NCI-H2227 (cell line): ENCODE results near the gene PITX1.
A peak's percentile ranks its signal among the peaks of the same experiment; 100 is the strongest.

Experiments
- DNase-seq: peaks from one replicate; lab custom pipeline; 2025; ENCODE audit not compliant: unreplicated experiment; lab: John Stamatoyannopoulos, UW

Gene PITX1

GRCh38 chr5:135030123-135030955 is 3.7 kb downstream of the PITX1 start:
- no peak for DNase-seq

GRCh38 chr5:135029477-135030122 is 4.4 kb downstream of the PITX1 start:
- DNase-seq = no peak

GRCh38 chr5:135028791-135029476 is 5.1 kb downstream of the PITX1 start:
- DNase-seq = no peak

- no peak for DNase-seq
Measured at GRCh38 chr5:135027697-135028615, 6.1 kb downstream of the PITX1 start.

- DNase-seq = no peak
Measured at GRCh38 chr5:135027266-135027696, 6.7 kb downstream of the PITX1 start.

GRCh38 chr5:135026645-135027265 is 7.3 kb downstream of the PITX1 start:
- DNase-seq = no peak

GRCh38 chr5:135025730-135026644 is 8.0 kb downstream of the PITX1 start:
- peak; percentile 27 for DNase-seq

GRCh38 chr5:135024956-135025729 is 8.9 kb downstream of the PITX1 start:
- DNase-seq = no peak

GRCh38 chr5:135020111-135020895 is 13.7 kb downstream of the PITX1 start:
- no peak for DNase-seq

GRCh38 chr5:135019314-135019713 is 14.7 kb downstream of the PITX1 start:
- DNase-seq = no peak

- DNase-seq = no peak
Measured at GRCh38 chr5:135018457-135018856, 15.6 kb downstream of the PITX1 start.

- peak; percentile 10 for DNase-seq
Measured at GRCh38 chr5:135016861-135017290, 17.2 kb downstream of the PITX1 start.

- DNase-seq = no peak
Measured at GRCh38 chr5:135015942-135016341, 18.1 kb downstream of the PITX1 start.

- no peak for DNase-seq
Measured at GRCh38 chr5:135013947-135014570, 20.0 kb downstream of the PITX1 start.

- DNase-seq = no peak
Measured at GRCh38 chr5:135013445-135013844, 20.6 kb downstream of the PITX1 start.

- DNase-seq = no peak
Measured at GRCh38 chr5:135012951-135013391, 21.1 kb downstream of the PITX1 start.

- no peak for DNase-seq
Measured at GRCh38 chr5:135012033-135012588, 21.9 kb downstream of the PITX1 start.
